Thymus (tissue), 14 donors: ENCODE data around the gene GPS2. TPM values are rescaled to one million over a fixed set of nuclear protein-coding genes. Genes with fewer than 3 reads are reported as not detected.

ENCODE experiments used
- DNase-seq, 9 donors: peaks; one replicate each; pipeline ENCODE4 v3.0.0-alpha.2; 2013; ENCODE audit warnings: low spot score in 9 of 9, low read depth in 6 of 9, missing footprints in 1 of 9
- H3K27ac ChIP-seq, 2 donors: one replicate each; pipeline ENCODE4 v1.5.1; 2013; ENCODE audit warnings: control low read depth in 1 of 2, low read depth in 1 of 2, low read length in 1 of 2, mild to moderate bottlenecking in 1 of 2, moderate library complexity in 1 of 2
- H3K27me3 ChIP-seq, 2 donors: one replicate each; pipeline ENCODE4 v1.5.1; 2013; ENCODE audit warnings: low read length in 1 of 2; ENCODE audit not compliant: control insufficient read depth in 2 of 2, insufficient read depth in 1 of 2
- H3K36me3 ChIP-seq, 2 donors: one replicate each; pipeline ENCODE4 v1.5.1; 2013; ENCODE audit warnings: low read length in 1 of 2, mild to moderate bottlenecking in 1 of 2, moderate library complexity in 1 of 2; ENCODE audit not compliant: control insufficient read depth in 2 of 2, insufficient read depth in 2 of 2
- H3K4me1 ChIP-seq, 2 donors: one replicate each; pipeline ENCODE4 v1.5.1; 2013; ENCODE audit warnings: low read length in 2 of 2; ENCODE audit not compliant: control insufficient read depth in 2 of 2, insufficient read depth in 2 of 2
- H3K4me3 ChIP-seq, 2 donors: one replicate each; pipeline ENCODE4 v1.5.1; 2013; ENCODE audit warnings: low read length in 2 of 2, control low read depth in 1 of 2, mild to moderate bottlenecking in 1 of 2
- H3K9me3 ChIP-seq, 2 donors: one replicate each; pipeline ENCODE4 v1.5.1; 2013; ENCODE audit warnings: low read length in 1 of 2, mild to moderate bottlenecking in 1 of 2; ENCODE audit not compliant: control insufficient read depth in 2 of 2, insufficient read depth in 1 of 2
- WGBS: extraction: QIAGEN DNeasy Blood & Tissue Kit; methylation state at CpG from one replicate; pipeline ENCODE4 v1.1.7; 2013; 5-methylcytosine and 5-hydroxymethylcytosine counted together
- long read RNA-seq, 10 donors: transcript quantifications; one replicate each; lab custom pipeline, GENCODE V29; 2026
- polyA plus RNA-seq: library from polyadenylated mRNA; stranded (reverse); fragments of 200-250 nt; gene quantifications from one replicate; pipeline ENCODE4 v1.2.3, GENCODE V29; 2013
- total RNA-seq: library from RNA; stranded (reverse); fragments of 120-200 nt; gene quantifications from one replicate; pipeline ENCODE4 v1.2.4, GENCODE V29; 2013
- donor health status: healthy.

Gene GPS2, protein sequence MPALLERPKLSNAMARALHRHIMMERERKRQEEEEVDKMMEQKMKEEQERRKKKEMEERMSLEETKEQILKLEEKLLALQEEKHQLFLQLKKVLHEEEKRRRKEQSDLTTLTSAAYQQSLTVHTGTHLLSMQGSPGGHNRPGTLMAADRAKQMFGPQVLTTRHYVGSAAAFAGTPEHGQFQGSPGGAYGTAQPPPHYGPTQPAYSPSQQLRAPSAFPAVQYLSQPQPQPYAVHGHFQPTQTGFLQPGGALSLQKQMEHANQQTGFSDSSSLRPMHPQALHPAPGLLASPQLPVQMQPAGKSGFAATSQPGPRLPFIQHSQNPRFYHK
- 49.2 TPM for total RNA-seq
- 71.3 TPM for polyA plus RNA-seq
- long read RNA-seq, donor 1, partial matches to known transcripts, result 0 of 33 reads
- long read RNA-seq, donor 1, other reads (novel, unspliced or antisense), result 32 of 33 reads
- long read RNA-seq, donor 2, result 0 reads
- long read RNA-seq, donor 3, transcript GPS2-201 (11 exons, 1,379 nt), result minor isoform, 11 of 29 reads
- long read RNA-seq, donor 3, transcript GPS2-202 (10 exons, 1,371 nt), result major isoform, 13 of 29 reads
- long read RNA-seq, donor 3, transcript GPS2-213 (3 exons, 823 nt), result minor isoform, 5 of 29 reads
- long read RNA-seq, donor 3, partial matches to known transcripts, result 0 of 29 reads
- long read RNA-seq, donor 3, other reads (novel, unspliced or antisense), result 0 of 29 reads
- long read RNA-seq, donor 4, transcript GPS2-202 (10 exons, 1,371 nt), result major isoform, 6 of 19 reads
- long read RNA-seq, donor 4, transcript GPS2-201 (11 exons, 1,379 nt), result minor isoform, 5 of 19 reads
- long read RNA-seq, donor 4, partial matches to known transcripts, result 0 of 19 reads
- long read RNA-seq, donor 4, other reads (novel, unspliced or antisense), result 0 of 19 reads
- long read RNA-seq, donor 5, transcript GPS2-202 (10 exons, 1,371 nt), result major isoform, 15 of 33 reads
- long read RNA-seq, donor 5, transcript GPS2-201 (11 exons, 1,379 nt), result minor isoform, 7 of 33 reads
- long read RNA-seq, donor 5, partial matches to known transcripts, result 8 of 33 reads
- long read RNA-seq, donor 5, other reads (novel, unspliced or antisense), result 0 of 33 reads
- long read RNA-seq, donor 6, transcript GPS2-202 (10 exons, 1,371 nt), result major isoform, 13 of 723 reads
- long read RNA-seq, donor 6, transcript GPS2-201 (11 exons, 1,379 nt), result minor isoform, 6 of 723 reads
- long read RNA-seq, donor 6, partial matches to known transcripts, result 417 of 723 reads
- long read RNA-seq, donor 6, other reads (novel, unspliced or antisense), result 286 of 723 reads
- long read RNA-seq, donor 7, transcript GPS2-202 (10 exons, 1,371 nt), result major isoform, 8 of 19 reads
- long read RNA-seq, donor 7, transcript GPS2-201 (11 exons, 1,379 nt), result major isoform, 8 of 19 reads
- long read RNA-seq, donor 7, partial matches to known transcripts, result 0 of 19 reads
- long read RNA-seq, donor 7, other reads (novel, unspliced or antisense), result 0 of 19 reads
- long read RNA-seq, donor 8, partial matches to known transcripts, result 0 of 9 reads
- long read RNA-seq, donor 8, other reads (novel, unspliced or antisense), result 0 of 9 reads
- long read RNA-seq, donor 9, transcript GPS2-202 (10 exons, 1,371 nt), result major isoform, 8 of 14 reads
- long read RNA-seq, donor 9, partial matches to known transcripts, result 0 of 14 reads
- long read RNA-seq, donor 9, other reads (novel, unspliced or antisense), result 0 of 14 reads
- long read RNA-seq, donor 10, transcript GPS2-202 (10 exons, 1,371 nt), result minor isoform, 6 of 216 reads
- long read RNA-seq, donor 10, transcript GPS2-201 (11 exons, 1,379 nt), result major isoform, 11 of 216 reads
- long read RNA-seq, donor 10, partial matches to known transcripts, result 51 of 216 reads
- long read RNA-seq, donor 10, other reads (novel, unspliced or antisense), result 145 of 216 reads

DNA sequence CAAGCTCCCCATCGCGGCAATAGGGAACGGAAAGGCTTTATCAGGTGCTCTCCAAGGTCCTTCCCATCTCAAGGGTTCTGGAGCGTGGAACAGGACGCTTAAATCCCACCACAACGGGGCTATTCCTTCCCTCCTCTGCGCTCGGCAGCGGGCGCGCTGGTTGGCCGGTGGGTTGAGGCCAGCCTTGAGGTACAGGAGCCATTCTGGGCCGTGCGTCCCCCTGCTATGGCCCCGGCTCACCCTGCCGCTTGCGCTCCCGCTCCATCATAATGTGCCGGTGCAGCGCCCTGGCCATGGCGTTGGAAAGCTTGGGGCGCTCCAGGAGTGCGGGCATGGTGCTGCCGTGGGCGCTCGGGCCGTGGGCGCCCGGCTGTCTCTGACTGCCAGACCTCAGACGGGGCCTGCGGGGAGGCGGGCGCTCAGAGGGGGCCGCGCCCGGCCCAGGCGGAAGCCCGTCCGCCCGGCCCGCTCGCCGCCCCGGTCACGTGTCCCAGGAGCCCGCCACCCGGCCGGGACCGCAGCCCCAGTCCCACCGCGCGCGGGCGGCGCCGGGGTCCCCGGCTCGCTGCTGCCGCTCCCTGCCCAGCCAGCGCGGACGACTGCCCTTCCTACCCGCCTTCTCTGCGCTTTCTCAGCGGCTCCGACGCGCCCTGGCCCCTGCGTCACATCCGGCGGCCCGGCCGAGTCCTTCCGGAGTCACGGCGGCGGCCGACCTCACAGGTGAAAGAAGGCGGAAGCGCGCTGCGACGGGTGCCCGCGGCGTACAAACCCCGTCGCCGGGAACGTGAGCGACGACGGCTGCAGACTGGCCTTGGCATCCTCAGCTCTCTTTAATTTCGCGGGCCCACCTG, at the start of gene GPS2:
TSS of gene GPS2 (minus strand) at position 642 of the 851 bp plus-strand sequence. CDS start at position 334, 308 bp downstream.
- Histone ChIP-seq H3K27me3 (no peaks in the 10 kb centered on the region), H3K4me1 (peaks cover 14 to 25% of the 10 kb centered on the region in 2 donors)
- WGBS, result under 1% methylated on average over 95 of the region's 95 CpGs

DNA sequence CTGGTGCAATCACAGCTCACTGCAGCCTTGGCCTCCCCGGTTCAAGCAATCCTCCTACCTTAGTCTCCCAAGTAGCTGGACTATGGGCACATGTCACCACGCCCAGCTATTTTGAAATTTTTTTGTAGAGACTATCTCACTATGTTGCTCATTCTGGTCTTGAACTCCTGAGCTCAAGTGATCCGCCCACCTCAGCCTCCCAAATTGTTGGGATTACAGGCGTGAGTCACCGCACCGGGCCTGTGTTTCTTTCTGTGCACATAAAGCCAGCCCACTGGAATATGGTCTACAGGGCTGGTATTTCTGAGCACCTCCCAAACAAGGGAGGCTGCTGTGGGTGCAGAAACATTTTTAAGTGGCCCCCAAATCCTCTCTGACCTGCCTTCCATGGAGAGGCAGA, 48.2 kb upstream of the GPS2 start:
- no peak for DNase-seq
- H3K27ac ChIP-seq, result no peak overlapping the region
- H3K27me3 ChIP-seq, result peaks cover 0 to 12% of the 10 kb centered on the region in 2 donors
- H3K9me3 ChIP-seq, result no peaks in the 10 kb centered on the region
- no peaks in the 10 kb centered on the region for H3K36me3 ChIP-seq
- no peak overlapping the region for H3K4me3 ChIP-seq
- WGBS, result 98% methylated on average over 6 of the region's 6 CpGs
- no peaks in the 10 kb centered on the region for H3K4me1 ChIP-seq

More for the DNA sequence above, at the start of gene GPS2:
- Histone ChIP-seq H3K4me3 (peak within 1 kb of the TSS; percentile 62 to 82), H3K9me3 (no peaks in the 10 kb centered on the region), H3K36me3 (peaks cover 48 to 71% of the 10 kb centered on the region in 2 donors), H3K27ac (peak within 1 kb of the TSS; percentile 84 to 98)
- DNase-seq, result peak in 6 of 9 donors; percentile 78 to 94 (median 88)

DNA sequence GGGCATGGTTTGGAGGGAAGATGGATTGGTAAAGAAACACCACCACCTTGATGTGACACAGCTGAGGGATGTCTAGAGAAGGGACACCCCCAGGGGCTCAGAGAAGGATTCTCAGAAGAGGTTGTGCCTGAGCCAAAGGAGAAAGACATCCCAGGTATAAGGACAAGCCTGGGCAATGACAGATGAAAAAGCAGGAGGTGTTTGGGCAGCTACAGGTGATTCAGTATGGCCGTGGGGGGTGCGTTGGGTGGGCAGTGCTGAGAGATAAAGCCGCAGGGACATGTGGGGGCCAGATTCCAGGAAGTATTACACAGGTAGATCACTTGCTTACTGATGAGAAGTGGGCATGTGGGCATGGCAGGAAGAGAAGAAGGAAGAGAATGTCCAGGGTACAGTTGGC, 46.7 kb upstream of the GPS2 start:
- no peaks in the 10 kb centered on the region for H3K36me3 ChIP-seq
- H3K9me3 ChIP-seq, result no peaks in the 10 kb centered on the region
- peaks cover 0 to 6% of the 10 kb centered on the region in 2 donors for H3K27me3 ChIP-seq
- H3K4me3 ChIP-seq, result no peak overlapping the region
- 85% methylated on average over 3 of the region's 3 CpGs for WGBS
- H3K4me1 ChIP-seq, result no peaks in the 10 kb centered on the region
- no peak for DNase-seq
- no peak overlapping the region for H3K27ac ChIP-seq

DNA sequence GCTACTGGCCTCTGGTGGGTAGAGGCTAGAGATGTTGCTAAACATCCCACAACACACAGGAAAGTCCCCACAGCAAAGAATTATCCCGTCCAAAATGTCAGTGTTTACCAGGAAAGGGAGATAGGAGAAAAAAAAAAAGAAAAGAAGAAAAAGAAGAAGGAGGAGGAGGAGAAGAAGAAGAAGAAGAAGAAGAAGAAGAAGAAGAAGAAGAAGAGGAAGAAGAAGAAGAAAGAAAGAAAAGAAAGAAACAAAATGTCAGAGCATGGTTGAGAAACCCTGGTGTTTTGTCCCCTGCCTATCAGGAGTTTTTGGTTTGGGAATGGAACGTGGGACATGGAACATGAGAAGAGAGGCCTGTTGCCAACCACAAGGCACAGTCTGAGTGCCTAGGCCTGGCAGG, 42.2 kb upstream of the GPS2 start:
- Histone ChIP-seq H3K9me3 (no peaks in the 10 kb centered on the region), H3K27me3 (peaks cover 0 to 14% of the 10 kb centered on the region in 2 donors), H3K27ac (no peak overlapping the region), H3K36me3 (peaks cover 0 to 5% of the 10 kb centered on the region in 2 donors), H3K4me3 (no peak overlapping the region), H3K4me1 (peaks cover 3 to 15% of the 10 kb centered on the region in 2 donors)
- no peak for DNase-seq
- WGBS, result 97% methylated on average over 2 of the region's 2 CpGs

DNA sequence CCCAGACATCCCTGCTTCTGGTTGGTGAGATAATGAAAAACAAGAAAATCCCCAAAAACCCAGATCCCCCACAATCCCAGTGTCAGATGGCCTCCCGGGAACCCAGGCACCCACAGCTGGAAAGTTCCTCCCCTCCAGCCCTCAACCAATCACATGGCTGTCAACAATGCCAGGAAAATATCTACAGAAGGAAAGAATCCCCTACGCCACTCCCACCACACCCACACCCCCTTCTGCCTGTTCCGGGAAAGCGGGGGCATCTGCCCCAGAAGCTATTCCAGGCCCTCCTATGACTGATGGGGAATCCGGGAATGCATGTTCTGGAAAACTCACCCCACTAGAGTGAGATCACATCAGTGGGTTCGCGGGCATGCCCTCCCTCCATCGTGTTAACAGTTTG, 41.6 kb upstream of the GPS2 start:
- no peak overlapping the region for H3K27ac ChIP-seq
- H3K4me3 ChIP-seq, result no peak overlapping the region

DNA sequence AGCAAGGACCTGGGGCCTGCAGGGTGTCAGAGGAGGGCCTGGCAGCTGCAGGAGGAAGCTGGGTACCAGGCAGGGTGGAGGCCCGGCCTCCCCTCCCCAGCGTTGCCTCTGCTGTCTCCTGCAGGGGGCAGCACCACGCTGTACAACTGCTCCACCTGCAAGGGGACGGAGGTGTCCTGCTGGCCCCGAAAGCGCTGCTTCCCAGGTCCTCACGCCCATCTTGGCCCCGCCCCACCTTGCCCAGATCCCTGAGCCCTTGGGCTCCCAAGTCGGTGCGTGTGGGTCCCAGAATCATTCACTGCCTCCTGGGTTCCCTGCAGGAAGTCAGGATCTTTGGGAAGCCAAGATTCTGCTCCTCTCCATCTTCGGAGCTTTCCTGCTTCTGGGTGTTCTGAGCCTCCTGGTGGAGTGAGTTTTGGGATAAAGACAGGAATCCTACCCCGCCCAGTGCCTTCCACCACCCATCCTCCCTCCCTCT, 41.0 kb upstream of the GPS2 start:
- H3K27me3 ChIP-seq, result peaks cover 0 to 11% of the 10 kb centered on the region in 2 donors
- DNase-seq, result peak; percentile 60 to 92 (median 79)
- no peak overlapping the region for H3K4me3 ChIP-seq
- H3K9me3 ChIP-seq, result no peaks in the 10 kb centered on the region
- WGBS, result 14% methylated on average over 12 of the region's 12 CpGs
- peaks cover 11 to 23% of the 10 kb centered on the region in 2 donors for H3K4me1 ChIP-seq
- peaks cover 0 to 8% of the 10 kb centered on the region in 2 donors for H3K36me3 ChIP-seq
- H3K27ac ChIP-seq, result no peak overlapping the region

More for the DNA sequence above, 41.6 kb upstream of the GPS2 start:
- H3K9me3 ChIP-seq, result no peaks in the 10 kb centered on the region
- peaks cover 5 to 20% of the 10 kb centered on the region in 2 donors for H3K4me1 ChIP-seq
- H3K27me3 ChIP-seq, result peaks cover 0 to 11% of the 10 kb centered on the region in 2 donors
- H3K36me3 ChIP-seq, result peaks cover 0 to 5% of the 10 kb centered on the region in 2 donors
- DNase-seq, result no peak
- 90% methylated on average over 8 of the region's 8 CpGs for WGBS

DNA sequence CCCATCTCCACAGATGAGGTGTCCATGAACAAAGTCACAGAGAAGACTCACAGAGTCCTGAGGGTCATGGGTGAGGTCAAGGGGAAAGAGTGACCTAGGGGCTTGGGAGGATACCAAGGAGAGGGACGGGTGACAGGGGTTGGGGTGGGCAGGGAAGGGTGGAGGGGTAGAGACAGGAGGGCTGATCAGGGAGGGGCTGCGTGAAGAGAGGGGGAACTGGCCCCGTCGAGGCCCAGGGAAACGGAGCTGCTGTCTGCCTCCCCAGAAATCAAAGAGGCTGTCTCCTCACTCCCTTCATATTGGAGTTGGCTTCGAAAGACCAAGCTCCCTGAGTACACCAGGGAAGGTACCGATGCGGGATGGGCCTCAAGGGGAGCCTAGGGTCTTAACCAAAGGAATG, 40.4 kb upstream of the GPS2 start:
- Histone ChIP-seq H3K4me1 (peaks cover 11 to 24% of the 10 kb centered on the region in 2 donors), H3K36me3 (peaks cover 3 to 12% of the 10 kb centered on the region in 2 donors), H3K4me3 (no peak overlapping the region), H3K27me3 (peaks cover 0 to 11% of the 10 kb centered on the region in 2 donors), H3K9me3 (no peaks in the 10 kb centered on the region), H3K27ac (no peak overlapping the region)
- DNase-seq, result no peak
- WGBS, result 92% methylated on average over 8 of the region's 8 CpGs
